GM23248 (cell line): Measurements from ENCODE around the gene YBX1. TPM values are rescaled to one million over a fixed set of nuclear protein-coding genes. Genes with fewer than 3 reads are reported as not detected.
"Not testable (repeated sequence)": the region's sequence is repeated elsewhere in the genome, so short reads cannot be mapped to it uniquely, and the experiment has no call there.

Experiments used
- DNase-seq: peaks from one replicate; pipeline ENCODE4 v3.0.0-alpha.2; 2015
- H2AFZ ChIP-seq: fragments of 200-600 bp; sonication (generic); 2 replicates; pipeline ENCODE4 v1.6.1; 2016; ENCODE audit warnings: antibody characterized with exemption
- H3F3A ChIP-seq: fragments of 200-600 bp; sonication (generic); 2 replicates; pipeline ENCODE4 v1.6.1; 2016; ENCODE audit warnings: mild to moderate bottlenecking, antibody characterized with exemption, mixed run types; ENCODE audit not compliant: insufficient read depth
- H3K27ac ChIP-seq: fragments of 200-600 bp; sonication (generic); 2 replicates; pipeline ENCODE4 v1.5.1; 2016; ENCODE audit warnings: mild to moderate bottlenecking
- H3K27me3 ChIP-seq: fragments of 200-600 bp; sonication (generic); replicated peaks from 2 replicates; pipeline ENCODE4 v1.6.1; 2016; ENCODE audit warnings: mild to moderate bottlenecking; ENCODE audit not compliant: insufficient read depth
- H3K36me3 ChIP-seq: fragments of 200-600 bp; sonication (generic); 2 replicates; pipeline ENCODE4 v1.6.1; 2016; ENCODE audit warnings: low read depth, mild to moderate bottlenecking
- H3K4me1 ChIP-seq: fragments of 200-600 bp; sonication (generic); 2 replicates; pipeline ENCODE4 v1.6.1; 2016; ENCODE audit warnings: mild to moderate bottlenecking; ENCODE audit not compliant: insufficient read depth
- H3K4me2 ChIP-seq: fragments of 200-600 bp; sonication (generic); one replicate; pipeline ENCODE4 v1.6.1; 2016; ENCODE audit warnings: mild to moderate bottlenecking; ENCODE audit not compliant: unreplicated experiment
- H3K4me3 ChIP-seq: fragments of 200-600 bp; sonication (generic); 2 replicates; pipeline ENCODE4 v1.5.1; 2016; ENCODE audit warnings: mild to moderate bottlenecking
- H3K79me2 ChIP-seq: fragments of 200-600 bp; sonication (generic); 2 replicates; pipeline ENCODE4 v1.6.1; 2016; ENCODE audit warnings: mild to moderate bottlenecking; ENCODE audit not compliant: insufficient read depth
- H3K9ac ChIP-seq: fragments of 200-600 bp; sonication (generic); 2 replicates; pipeline ENCODE4 v1.6.1; 2016; ENCODE audit warnings: mild to moderate bottlenecking
- H3K9me2 ChIP-seq: fragments of 200-600 bp; sonication (generic); 2 replicates; pipeline ENCODE4 v1.6.1; 2016; ENCODE audit warnings: mixed run types, mild to moderate bottlenecking, moderate library complexity; ENCODE audit not compliant: insufficient read depth
- H3K9me3 ChIP-seq: fragments of 200-600 bp; sonication (generic); one replicate; pipeline ENCODE4 v1.6.1; 2017; ENCODE audit warnings: low read depth
- H4K20me1 ChIP-seq: fragments of 200-600 bp; sonication (generic); 2 replicates; pipeline ENCODE4 v1.6.0; 2016; ENCODE audit not compliant: insufficient read depth
- EZH2 ChIP-seq: fragments of 200-600 bp; sonication (generic); IDR thresholded peaks from 2 replicates; pipeline ENCODE4 v1.6.1; 2018; ENCODE audit warnings: antibody characterized with exemption, mild to moderate bottlenecking; ENCODE audit not compliant: insufficient read depth, poor library complexity, severe bottlenecking
- EZH2phosphoT487 ChIP-seq: fragments of 200-600 bp; sonication (generic); IDR thresholded peaks from 2 replicates; pipeline ENCODE4 v1.6.1; 2018; ENCODE audit warnings: antibody characterized with exemption, moderate library complexity, mild to moderate bottlenecking, low read depth; ENCODE audit not compliant: insufficient read depth
- WGBS, 2 experiments: methylation state at CpG; one replicate each; pipeline ENCODE4 v1.1.6; 2015 to 2017; ENCODE audit warnings: low lambda C conversion rate in 2 of 2, low coverage in 1 of 2; ENCODE audit errors: missing lambda C conversion rate in 2 of 2; 5-methylcytosine and 5-hydroxymethylcytosine counted together
- in situ Hi-C: fragments of 300-500 bp; cut with MboI; formaldehyde crosslinking; loops from 2 replicates; pipeline ENCODE4 v1.15.0; 2020
- polyA plus RNA-seq: library from polyadenylated mRNA; unstranded; fragments of >200 nt; fragmentation: Nextera tagmentation; extraction: Ambion mirVana; gene quantifications from 2 replicates; pipeline ENCODE4 v1.2.1, GENCODE V29; 2016
- total RNA-seq: library from RNA; depleted of rRNA; stranded (reverse); fragments of >200 nt; shearing (Covaris generic); gene quantifications from 2 replicates; pipeline ENCODE4 v1.2.3, GENCODE V29; 2014

The YBX1 gene
- total and polyA plus RNA-seq, 2 experiments from 2014 or later = 480 to 762 TPM

DNA sequence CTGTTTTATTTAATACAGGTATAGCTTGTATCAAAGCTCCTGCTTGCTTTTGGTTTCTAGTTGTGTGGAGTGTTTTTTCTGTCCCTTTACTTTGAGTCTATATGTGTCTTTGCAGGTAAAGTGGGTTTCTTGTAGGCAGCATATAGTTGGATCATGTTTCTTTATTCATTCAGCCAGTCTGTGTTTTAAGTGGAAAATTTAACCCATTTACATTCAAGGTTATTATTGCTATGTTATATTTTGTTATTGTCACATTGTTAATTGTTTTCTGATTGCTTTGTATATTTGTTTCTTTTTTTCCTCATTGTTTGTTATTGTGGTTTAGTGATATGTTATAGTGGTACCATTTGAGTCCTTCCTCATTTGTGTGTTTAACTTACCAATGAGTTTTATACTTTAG, 31.1 kb downstream of the YBX1 start:
- no peaks in the 10 kb centered on the region for H4K20me1 ChIP-seq
- no peak for TF ChIP-seq EZH2phosphoT487
- TF ChIP-seq EZH2 = no peak
- H3K4me3 ChIP-seq = no peak overlapping the region

DNA sequence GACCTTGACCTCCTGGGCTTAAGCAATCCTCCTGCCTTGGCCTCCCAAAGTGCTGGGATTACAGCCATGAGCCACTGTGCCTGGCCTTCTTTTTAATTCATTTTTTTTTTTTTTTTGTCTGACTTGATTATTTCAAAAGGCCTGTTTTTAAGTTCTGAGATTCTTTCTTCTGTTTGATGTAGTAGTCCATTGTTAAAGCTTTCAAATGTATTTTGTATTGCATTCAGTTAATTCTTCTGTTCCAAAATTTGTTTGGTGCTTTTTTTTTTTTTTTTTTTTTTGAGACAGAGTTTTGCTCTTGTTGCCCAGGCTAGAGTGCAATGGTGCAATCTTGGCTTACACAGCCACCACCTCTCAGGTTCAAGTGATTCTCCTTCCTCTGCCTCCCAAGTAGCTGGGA, 32.2 kb downstream of the YBX1 start:
- H3K27ac ChIP-seq, H2AFZ ChIP-seq, in situ Hi-C loops, H3K9ac ChIP-seq, H4K20me1 ChIP-seq, H3K27me3 ChIP-seq, DNase-seq, H3K9me2 ChIP-seq, H3F3A ChIP-seq, H3K4me3 ChIP-seq, H3K4me2 ChIP-seq, H3K9me3 ChIP-seq, H3K4me1 ChIP-seq: not testable (repeated sequence)
- Histone ChIP-seq H3K36me3 (peaks cover 15% of the 10 kb centered on the region; the same call in 1 of the 2 replicates), H3K79me2 (peaks cover 59% of the 10 kb centered on the region)

More for the DNA sequence above, 31.1 kb downstream of the YBX1 start:
- Histone ChIP-seq H2AFZ (no peak overlapping the region), H3F3A (no peaks in the 10 kb centered on the region; the same call in 1 of the 2 replicates), H3K27me3 (no peaks in the 10 kb centered on the region), H3K36me3 (peaks cover 16% of the 10 kb centered on the region; the same call in 1 of the 2 replicates), H3K79me2 (peaks cover 68% of the 10 kb centered on the region), H3K4me1 (no peaks in the 10 kb centered on the region), H3K27ac (no peak overlapping the region), H3K4me2 (no peak overlapping the region), H3K9ac (no peak overlapping the region), H3K9me2 (no peaks in the 10 kb centered on the region), H3K9me3 (no peaks in the 10 kb centered on the region)
- DNase-seq = no peak
- in situ Hi-C loops = no loop called here

DNA sequence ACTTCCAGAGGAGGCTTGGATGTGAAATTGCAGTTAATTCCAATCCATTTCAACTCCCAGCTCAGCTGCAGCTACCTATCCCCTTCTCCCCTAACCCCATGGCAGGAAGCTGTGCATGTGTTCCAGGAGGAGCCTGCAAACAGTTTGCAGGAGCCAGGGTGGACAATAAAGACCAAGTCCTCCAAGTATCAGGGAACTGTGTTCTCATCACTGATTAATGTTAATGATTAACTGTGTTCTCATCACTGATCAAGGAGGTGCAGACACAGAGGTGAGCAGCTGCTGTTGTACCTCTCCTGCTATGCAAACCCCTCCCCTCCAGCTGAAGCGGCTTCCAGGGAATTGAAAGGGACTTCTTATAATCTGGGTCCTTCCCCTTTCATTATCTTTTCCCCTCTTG, 38.6 kb downstream of the YBX1 start:
- H4K20me1 ChIP-seq = no peaks in the 10 kb centered on the region
- no peak overlapping the region for H2AFZ ChIP-seq
- H3K9me3 ChIP-seq = no peaks in the 10 kb centered on the region
- no peak overlapping the region for H3K27ac ChIP-seq
- 92% methylated on average over 1 of the region's 1 CpG for WGBS, 2 experiments
- H3K79me2 ChIP-seq = no peaks in the 10 kb centered on the region; the same call in 1 of the 2 replicates
- no peaks in the 10 kb centered on the region for H3K36me3 ChIP-seq
- no peak for TF ChIP-seq EZH2
- no peak for TF ChIP-seq EZH2phosphoT487
- H3K9me2 ChIP-seq = no peaks in the 10 kb centered on the region
- no peak overlapping the region for H3K4me2 ChIP-seq
- DNase-seq = no peak
- in situ Hi-C loops = no loop called here
- no peak overlapping the region for H3K9ac ChIP-seq
- no peaks in the 10 kb centered on the region; the same call in 1 of the 2 replicates for H3F3A ChIP-seq
- H3K4me3 ChIP-seq = no peak overlapping the region
- no peaks in the 10 kb centered on the region for H3K4me1 ChIP-seq
- no peaks in the 10 kb centered on the region for H3K27me3 ChIP-seq

DNA sequence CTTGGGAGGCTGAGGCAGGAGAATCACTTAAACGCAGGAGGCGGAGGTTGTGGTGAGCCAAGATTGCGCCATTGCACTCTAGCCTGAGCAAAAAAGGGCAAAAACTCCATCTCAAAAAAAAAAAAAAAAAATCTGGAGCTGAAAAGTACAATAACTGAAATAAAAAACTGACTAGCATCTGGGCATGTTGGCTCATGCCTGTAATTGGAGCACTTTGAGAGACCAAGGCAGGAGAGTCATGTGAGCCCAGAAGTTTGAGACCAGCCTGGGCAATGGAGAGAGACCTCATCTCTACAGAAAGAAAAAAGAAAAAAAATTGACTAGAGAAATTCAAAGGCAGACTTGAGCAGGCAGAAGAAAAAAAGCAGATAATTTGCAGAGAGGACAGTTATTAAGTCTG, 39.7 kb downstream of the YBX1 start:
- Histone ChIP-seq H3K79me2 (no peaks in the 10 kb centered on the region), H3K4me1 (no peaks in the 10 kb centered on the region), H2AFZ (no peak overlapping the region), H3K9me2 (no peaks in the 10 kb centered on the region), H3K27ac (no peak overlapping the region), H3F3A (no peaks in the 10 kb centered on the region; the same call in 1 of the 2 replicates), H4K20me1 (no peaks in the 10 kb centered on the region), H3K36me3 (no peaks in the 10 kb centered on the region), H3K9ac (no peak overlapping the region), H3K4me3 (no peak overlapping the region), H3K9me3 (no peaks in the 10 kb centered on the region), H3K27me3 (no peaks in the 10 kb centered on the region), H3K4me2 (no peak overlapping the region)
- in situ Hi-C loops = no loop called here
- no peak for DNase-seq
- TF ChIP-seq EZH2 (no peak), EZH2phosphoT487 (no peak)
- WGBS, 2 experiments = 97 to 100% methylated on average over 3 of the region's 3 CpGs

DNA sequence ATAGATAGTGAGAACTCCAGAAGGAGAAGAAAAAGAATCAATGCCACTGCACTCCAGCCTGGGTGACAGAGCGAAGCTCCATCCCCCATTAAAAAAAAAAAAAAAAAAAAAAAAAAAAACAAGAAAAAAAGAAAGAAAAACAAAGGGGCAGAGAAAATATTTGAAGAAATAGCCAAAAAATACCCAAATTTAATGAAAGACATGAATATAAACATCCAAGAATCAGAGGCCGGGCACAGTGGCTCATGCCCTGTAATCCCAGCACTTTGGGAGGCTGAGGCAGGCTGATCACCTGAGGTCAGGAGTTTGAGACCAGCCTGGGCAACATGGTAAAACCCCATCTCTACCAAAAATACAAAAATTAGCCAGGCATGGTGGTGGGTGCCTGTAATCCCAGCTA, 40.2 kb downstream of the YBX1 start:
- H3K79me2 ChIP-seq, H4K20me1 ChIP-seq, H2AFZ ChIP-seq, H3K36me3 ChIP-seq, DNase-seq, H3F3A ChIP-seq, H3K9me3 ChIP-seq, H3K27me3 ChIP-seq, H3K4me1 ChIP-seq, H3K9me2 ChIP-seq, H3K4me2 ChIP-seq, H3K9ac ChIP-seq, H3K27ac ChIP-seq, in situ Hi-C loops, H3K4me3 ChIP-seq: not testable (repeated sequence)
- WGBS, 2 experiments = 100% methylated on average over 1 to 2 of the region's 2 CpGs
